ENCODE measurements around the gene ADGRL3.

DNA sequence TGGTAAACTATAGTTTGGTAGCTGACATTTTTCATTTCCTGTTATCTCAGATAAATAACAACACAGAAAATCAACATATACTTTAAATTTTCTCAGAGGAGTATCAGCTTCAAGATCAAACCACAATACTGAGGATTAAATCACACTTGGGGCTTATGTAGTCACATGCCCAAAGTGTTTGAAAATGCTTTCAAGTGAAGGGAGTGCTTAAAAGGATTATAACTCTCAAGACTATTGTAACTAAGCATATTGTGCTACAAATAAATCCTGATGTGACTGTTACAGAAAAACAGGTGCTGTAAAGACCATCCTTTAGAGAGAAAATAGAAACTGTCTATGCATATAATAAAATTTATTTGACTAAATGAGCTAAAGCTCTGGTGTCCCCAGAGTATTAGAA lies 887.6 kb downstream of the ADGRL3 start:
- TF ChIP-seq, protein P1, sequence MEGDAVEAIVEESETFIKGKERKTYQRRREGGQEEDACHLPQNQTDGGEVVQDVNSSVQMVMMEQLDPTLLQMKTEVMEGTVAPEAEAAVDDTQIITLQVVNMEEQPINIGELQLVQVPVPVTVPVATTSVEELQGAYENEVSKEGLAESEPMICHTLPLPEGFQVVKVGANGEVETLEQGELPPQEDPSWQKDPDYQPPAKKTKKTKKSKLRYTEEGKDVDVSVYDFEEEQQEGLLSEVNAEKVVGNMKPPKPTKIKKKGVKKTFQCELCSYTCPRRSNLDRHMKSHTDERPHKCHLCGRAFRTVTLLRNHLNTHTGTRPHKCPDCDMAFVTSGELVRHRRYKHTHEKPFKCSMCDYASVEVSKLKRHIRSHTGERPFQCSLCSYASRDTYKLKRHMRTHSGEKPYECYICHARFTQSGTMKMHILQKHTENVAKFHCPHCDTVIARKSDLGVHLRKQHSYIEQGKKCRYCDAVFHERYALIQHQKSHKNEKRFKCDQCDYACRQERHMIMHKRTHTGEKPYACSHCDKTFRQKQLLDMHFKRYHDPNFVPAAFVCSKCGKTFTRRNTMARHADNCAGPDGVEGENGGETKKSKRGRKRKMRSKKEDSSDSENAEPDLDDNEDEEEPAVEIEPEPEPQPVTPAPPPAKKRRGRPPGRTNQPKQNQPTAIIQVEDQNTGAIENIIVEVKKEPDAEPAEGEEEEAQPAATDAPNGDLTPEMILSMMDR (IDR thresholded peaks at IDR 0.05; ENCODE audit: insufficient read depth, low read depth, low read length): no peak
- TF ChIP-seq EZH2 (IDR thresholded peaks at IDR 0.05; ENCODE audit: insufficient read depth, low read length): no peak
